GM19467 (cell line): ENCODE results near the gene FBN2.
"Not testable (repeated sequence)": the region's sequence is repeated elsewhere in the genome, so short reads cannot be mapped to it uniquely, and the experiment has no call there.

Experiments used
- ATAC-seq: cut with Tn5 transposase; IDR thresholded peaks from one replicate; pipeline ENCODE4 v1.9.1; 2021; ENCODE audit warnings: mild to moderate bottlenecking, moderate library complexity; ENCODE audit not compliant: unreplicated experiment

The FBN2 gene

DNA sequence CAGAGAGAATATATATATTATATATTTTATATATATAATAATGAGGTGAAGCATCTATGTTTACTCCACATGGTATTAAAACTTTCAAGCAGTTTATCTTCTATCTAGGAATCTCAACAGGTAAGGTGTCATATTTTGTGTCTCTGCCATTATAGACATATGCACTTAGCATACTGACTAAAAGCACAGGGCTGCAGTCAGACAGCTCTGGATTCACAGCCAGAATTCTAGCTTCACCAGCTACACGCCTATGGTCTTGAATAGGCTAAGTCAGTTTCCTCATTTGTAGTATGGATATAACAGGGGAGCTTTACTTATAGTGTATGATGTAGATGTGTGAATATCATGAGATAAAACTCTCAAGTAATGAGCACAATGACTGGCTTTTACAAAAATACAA, 57.9 kb downstream of the FBN2 start:
- ATAC-seq, result no peak

DNA sequence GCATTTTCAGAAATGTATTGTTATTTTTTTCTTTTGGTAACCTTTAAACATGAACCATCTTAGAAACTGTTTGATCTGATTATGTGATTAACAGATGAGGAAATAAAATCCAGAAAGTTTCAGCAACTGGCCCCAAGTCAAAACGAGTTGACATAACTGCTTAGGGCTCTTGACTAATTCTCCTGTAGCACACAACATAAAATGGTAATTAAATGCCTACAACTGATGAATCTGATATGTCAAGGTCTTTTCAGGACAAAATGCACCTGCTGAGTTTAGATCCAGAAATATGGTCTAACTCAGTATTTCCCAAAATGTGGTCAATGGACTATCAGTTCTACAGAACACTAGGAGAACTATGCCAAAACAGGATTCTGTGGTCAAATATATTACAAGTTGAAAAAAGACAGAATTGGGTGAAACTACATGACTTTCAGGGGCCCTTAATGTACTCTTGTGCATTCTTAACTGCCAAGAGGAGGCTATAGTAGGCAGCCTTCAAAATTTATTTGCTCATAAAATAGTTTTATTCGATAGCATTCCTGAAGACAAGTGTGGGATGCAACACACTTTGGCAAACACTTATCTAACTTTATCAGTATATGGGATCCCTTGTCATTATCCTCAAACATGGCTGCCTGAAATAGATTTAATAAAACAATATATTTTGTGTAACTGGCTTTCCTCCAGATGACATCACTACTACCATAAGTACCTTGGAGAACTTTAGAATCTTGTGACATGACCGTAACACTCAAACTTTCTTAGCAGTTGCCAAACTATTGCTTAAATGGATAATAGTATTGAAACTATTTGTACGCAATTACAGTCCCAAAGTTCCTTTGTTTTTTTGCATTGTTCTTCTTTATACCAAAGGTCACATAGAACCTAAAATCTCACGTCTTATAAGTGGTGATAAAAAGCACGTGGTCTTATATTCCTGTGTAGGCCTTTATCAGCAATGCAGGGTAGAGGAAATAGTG, 59.4 kb downstream of the FBN2 start:
- no peak for ATAC-seq

GRCh38 chr5:128477944-128478343, 60.1 kb downstream of the FBN2 start:
- ATAC-seq, result no peak

DNA sequence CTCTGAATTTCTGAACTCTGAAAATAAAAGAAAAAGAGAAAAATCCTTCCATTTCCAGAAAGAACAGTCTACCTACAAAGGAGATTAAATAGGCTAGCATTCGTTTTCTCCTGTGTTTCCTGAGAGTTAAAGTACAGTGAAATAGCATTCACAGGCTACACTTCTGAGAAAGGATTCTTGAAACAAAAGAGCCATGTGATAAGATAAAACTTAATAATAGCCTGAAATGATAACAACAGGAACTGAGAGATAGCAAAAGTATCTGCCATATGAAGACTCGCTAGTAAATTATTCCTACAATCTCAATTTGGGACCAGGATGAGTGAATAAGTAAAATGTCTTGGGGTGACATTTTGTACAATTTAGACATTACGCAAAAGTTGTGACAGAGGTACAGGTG, 62.4 kb downstream of the FBN2 start:
- ATAC-seq, result no peak

DNA sequence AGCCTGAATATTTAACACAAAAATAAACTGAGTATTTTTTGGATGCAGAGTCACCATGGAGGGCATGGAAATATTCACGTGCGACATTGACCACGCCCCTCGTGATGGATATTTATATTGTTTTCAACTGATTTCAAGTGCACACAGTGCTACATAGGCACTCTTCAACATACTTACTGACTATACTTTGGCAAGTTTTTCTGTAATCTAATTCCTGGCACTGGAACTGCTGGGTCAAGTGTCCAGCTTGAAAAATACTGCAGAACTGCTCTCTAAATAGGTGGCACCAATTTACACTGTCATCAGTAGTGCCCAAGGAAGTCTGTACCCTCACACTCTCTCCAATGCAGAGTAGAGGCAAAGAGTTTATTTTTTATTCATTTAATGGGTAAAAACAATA, 65.1 kb downstream of the FBN2 start:
- no peak for ATAC-seq

- ATAC-seq, result no peak
Measured at GRCh38 chr5:128472036-128472435, 66.0 kb downstream of the FBN2 start.

- ATAC-seq, result no peak
Measured at GRCh38 chr5:128470663-128471062, 67.4 kb downstream of the FBN2 start.

DNA sequence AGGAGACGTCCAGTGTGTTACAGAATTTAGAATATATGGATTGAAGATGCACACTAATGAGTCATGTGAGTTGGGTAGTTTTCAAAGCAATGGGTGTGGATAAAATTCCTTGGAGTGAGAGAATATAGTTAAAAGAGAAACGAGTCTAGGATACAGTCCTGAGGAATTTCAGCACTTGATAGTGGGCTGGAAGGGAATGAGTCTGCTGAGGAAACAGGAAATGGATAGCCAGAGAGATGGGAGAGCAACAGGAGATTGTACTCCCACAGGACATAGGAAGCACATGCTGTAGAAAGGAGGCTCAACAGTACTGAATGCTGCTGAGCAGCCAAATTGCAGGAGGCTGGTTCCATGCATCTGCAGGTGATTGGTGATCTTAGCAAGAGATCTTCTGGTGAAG, 68.1 kb downstream of the FBN2 start:
- no peak for ATAC-seq

- ATAC-seq, result no peak
Measured at GRCh38 chr5:128466980-128467379, 71.1 kb downstream of the FBN2 start.

GRCh38 chr5:128466554-128466953, 71.5 kb downstream of the FBN2 start:
- no peak for ATAC-seq

- no peak for ATAC-seq
Measured at GRCh38 chr5:128464596-128464995, 73.4 kb downstream of the FBN2 start.

- no peak for ATAC-seq
Measured at GRCh38 chr5:128462330-128462729, 75.7 kb downstream of the FBN2 start.

DNA sequence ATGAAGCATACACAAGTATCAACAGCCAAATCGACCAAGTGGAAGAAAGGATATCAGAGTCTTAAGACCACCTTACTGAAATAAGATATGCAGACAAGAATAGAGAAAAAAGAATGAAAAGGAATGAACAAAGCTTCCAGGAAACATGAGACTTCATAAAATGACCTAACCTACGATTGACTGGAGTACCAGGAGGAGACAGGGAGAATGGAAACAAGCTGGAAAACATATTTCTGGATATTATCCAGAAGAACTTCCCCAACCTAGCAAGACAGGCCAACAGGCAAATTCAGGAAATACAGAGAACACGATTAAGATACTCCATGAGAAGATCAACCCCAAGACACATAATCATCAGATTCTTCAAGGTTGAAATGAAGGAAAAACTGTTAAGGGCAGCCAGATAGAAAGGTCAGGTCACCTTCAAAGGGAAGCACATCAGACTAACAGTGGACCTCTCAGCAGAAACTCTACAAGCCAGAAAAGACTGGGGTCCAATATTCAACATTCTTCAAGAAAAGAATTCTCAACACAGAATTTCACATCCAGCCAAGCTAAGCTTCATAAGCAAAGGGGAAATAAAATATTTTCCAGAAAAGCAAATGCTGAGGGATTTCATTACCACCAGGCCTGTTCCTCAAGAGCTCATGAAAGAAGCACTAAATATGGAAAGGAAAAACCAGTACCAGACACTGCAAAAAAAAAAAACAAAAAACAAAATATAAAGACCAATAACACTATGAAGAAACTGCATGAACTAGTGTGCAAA, 80.7 kb downstream of the FBN2 start:
- ATAC-seq, result not testable (repeated sequence)

DNA sequence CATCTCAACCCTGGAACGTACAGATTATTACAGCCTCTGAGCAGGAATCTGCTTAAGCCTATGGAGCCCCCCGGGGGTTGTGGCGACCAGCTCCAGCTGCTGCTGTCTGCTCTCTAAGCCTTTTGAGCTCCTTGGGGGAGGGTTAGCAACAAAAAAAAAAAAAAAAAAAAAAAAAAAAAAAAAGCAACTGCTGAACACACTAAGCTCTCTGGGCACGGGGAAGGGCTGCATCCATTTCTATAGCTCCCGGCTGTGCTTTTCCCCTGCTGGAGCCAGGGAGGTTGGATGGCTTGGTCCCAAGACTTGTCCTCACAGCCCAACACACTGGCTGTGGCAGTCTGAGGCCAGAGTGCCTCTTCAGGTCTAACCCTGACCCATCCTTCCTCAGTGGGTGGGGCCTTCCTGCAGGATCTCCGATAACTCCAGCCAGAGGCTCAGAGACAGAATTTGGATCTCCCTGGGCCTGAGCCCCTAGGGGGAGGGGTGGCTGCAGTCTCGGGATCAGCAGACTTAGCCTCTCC, 82.1 kb downstream of the FBN2 start:
- ATAC-seq, result no peak

- ATAC-seq, result no peak
Measured at GRCh38 chr5:128453121-128453520, 84.9 kb downstream of the FBN2 start.

DNA sequence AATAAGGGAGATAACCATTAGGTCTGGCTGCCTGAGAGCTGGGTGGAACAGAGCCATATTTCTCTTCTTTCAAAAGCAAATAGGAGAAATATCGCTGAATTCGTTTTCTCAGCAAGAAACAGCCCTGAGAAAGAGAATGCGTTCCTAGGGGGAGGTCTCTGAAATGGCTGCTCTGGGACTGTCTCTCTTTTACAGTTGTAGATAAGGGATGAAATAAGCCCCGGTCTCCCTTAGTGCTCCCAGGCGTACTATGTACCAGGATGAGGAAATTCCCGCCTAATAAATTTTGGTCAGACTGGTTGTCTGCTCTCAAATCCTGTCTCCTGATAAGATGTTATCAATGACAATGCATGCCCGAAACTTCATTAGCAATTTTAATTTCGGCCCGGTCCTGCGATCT, 90.8 kb downstream of the FBN2 start:
- ATAC-seq, result not testable (repeated sequence)

DNA sequence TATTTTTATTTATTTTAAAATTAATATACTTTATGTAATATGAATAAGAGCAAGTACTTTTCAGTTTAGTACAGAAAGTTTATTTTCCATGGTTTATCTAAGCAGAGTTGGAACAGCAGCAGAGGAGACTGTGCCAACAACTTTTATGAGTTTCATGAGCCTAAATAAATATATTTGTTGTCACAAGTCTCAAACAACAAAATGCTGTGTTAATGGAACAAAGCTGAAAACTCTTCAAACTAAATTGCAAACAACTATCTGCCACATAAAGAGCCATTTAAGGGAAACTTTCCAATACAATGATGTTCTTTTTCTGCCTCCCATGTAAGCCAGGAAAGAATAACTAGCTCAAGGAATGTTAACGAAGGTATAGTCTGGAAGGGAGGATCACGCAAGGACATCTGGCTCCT, 96.1 kb downstream of the FBN2 start:
- ATAC-seq, result no peak

GRCh38 chr5:128441165-128441564, 96.9 kb downstream of the FBN2 start:
- ATAC-seq, result no peak

GRCh38 chr5:128436749-128437188, 101.3 kb downstream of the FBN2 start:
- ATAC-seq, result no peak

- ATAC-seq, result no peak
Measured at GRCh38 chr5:128435861-128436260, 102.2 kb downstream of the FBN2 start.

GRCh38 chr5:128434993-128435392, 103.1 kb downstream of the FBN2 start:
- ATAC-seq, result no peak
